ENCODE data around the gene MANEAL. TPM values are rescaled to one million over a fixed set of nuclear protein-coding genes. Genes with fewer than 3 reads are reported as not detected.

The MANEAL gene
- total RNA-seq, 1 experiment from 2014 or later = 22.7 TPM

DNA sequence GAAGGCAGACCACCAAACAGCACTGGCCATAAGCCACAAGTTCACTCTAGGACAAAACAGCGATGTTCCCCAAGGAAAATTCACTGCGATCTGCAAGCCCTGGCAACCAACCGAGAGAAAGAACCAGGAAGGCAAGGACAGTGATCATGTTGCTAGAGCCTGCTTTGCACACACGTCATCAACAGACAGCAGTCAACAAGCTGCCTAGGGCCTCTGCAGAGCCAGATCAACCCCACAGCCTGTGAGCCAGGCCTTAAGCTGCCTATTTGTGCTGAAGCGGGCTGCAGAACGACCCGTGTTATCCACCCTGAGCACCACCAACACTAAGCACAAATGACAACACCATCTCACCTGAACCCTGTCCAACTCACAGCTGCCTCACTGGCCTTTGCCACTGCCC, 20.6 kb downstream of the MANEAL start:
- H3K18ac ChIP-seq (ENCODE audit: insufficient read length, low read depth, low read length) = no peak overlapping the region
- whole genome bisulfite sequencing (ENCODE audit: extremely low coverage, insufficient read length, low lambda C conversion rate) = no CpG with 5 or more reads among the region's 7 CpGs
- H2AFZ ChIP-seq (ENCODE audit: low read length) = no peak overlapping the region
- no peak for TF ChIP-seq CTCF (conservative IDR thresholded peaks at IDR 0.05)
- no peaks in the 10 kb centered on the region for H3K79me1 ChIP-seq (ENCODE audit: insufficient read depth, low read depth, low read length, poor library complexity, severe bottlenecking)
- no peak overlapping the region for H3K4ac ChIP-seq (ENCODE audit: low read depth, low read length)
- H3K14ac ChIP-seq (ENCODE audit: insufficient read depth, low read length) = no peak overlapping the region
- no peak overlapping the region for H2BK12ac ChIP-seq (ENCODE audit: insufficient read length, low read depth, low read length)
- Mint-ChIP-seq H3K27me3 (ENCODE audit: low read depth) (no peaks in the 10 kb centered on the region), H3K9me3 (no peaks in the 10 kb centered on the region), H3K27ac (peak overlapping the region in 2 of 3 experiments; percentile 15 to 61; a peak in 2 of 7 replicates), H3K4me1 (peaks cover 3 to 13% of the 10 kb centered on the region in 2 experiments; a peak in 3 of 4 replicates), H3K36me3 (ENCODE audit: insufficient read depth in 1 of 3, low read depth in 3 of 3) (peaks cover 6 to 47% (median 26%) of the 10 kb centered on the region in 3 experiments; a peak in 6 of 7 replicates), H3K4me3 (no peak overlapping the region)
- H3K27me3 ChIP-seq (ENCODE audit: insufficient read depth, low read length) = no peaks in the 10 kb centered on the region
- no peak overlapping the region for H4K5ac ChIP-seq (ENCODE audit: insufficient read length, low read depth, low read length)
- no peak overlapping the region for H2BK5ac ChIP-seq (ENCODE audit: insufficient read length, low read length)
- H4K91ac ChIP-seq (ENCODE audit: insufficient read length, low read depth, low read length) = no peak overlapping the region
- no peaks in the 10 kb centered on the region for H3K9me3 ChIP-seq (ENCODE audit: control insufficient read depth, low read depth, low read length)
- H2BK120ac ChIP-seq (ENCODE audit: low read depth, low read length, poor library complexity, severe bottlenecking) = no peak overlapping the region
- H3T11ph ChIP-seq (ENCODE audit: low read length) = no peak overlapping the region
- H2AK5ac ChIP-seq (ENCODE audit: insufficient read length, low read length) = no peak overlapping the region
- no peak overlapping the region for H3K23ac ChIP-seq (ENCODE audit: insufficient read length, low read depth, low read length)
- no peak overlapping the region for H3K56ac ChIP-seq (ENCODE audit: insufficient read length, low read depth, low read length)
- H3K79me2 ChIP-seq (ENCODE audit: insufficient read depth, low read length) = no peaks in the 10 kb centered on the region
- H4K8ac ChIP-seq (replicated peaks; ENCODE audit: insufficient read length, low read depth, low read length) = no peak overlapping the region
- no peak overlapping the region for H3K9ac ChIP-seq (ENCODE audit: extremely low read depth, insufficient read length, low read length)
- no peak overlapping the region for H2BK15ac ChIP-seq (ENCODE audit: low read depth, low read length)
- H4K20me1 ChIP-seq (ENCODE audit: control insufficient read depth, insufficient read depth, insufficient read length) = no peaks in the 10 kb centered on the region
- H3K23me2 ChIP-seq (ENCODE audit: insufficient read length, low read depth, low read length, poor library complexity, severe bottlenecking) = no peaks in the 10 kb centered on the region
- H2BK20ac ChIP-seq (ENCODE audit: low read depth, low read length, poor library complexity, severe bottlenecking) = no peak overlapping the region
- H3K4me2 ChIP-seq (ENCODE audit: insufficient read depth, insufficient read length, low read length) = no peak overlapping the region
- H3K4me1 ChIP-seq (ENCODE audit: insufficient read depth, low read length) = no peaks in the 10 kb centered on the region
- no peak overlapping the region for H3K27ac ChIP-seq (ENCODE audit: insufficient read length, low read depth, low read length)
- no peak for DNase-seq
